HepG2 (cell line): ENCODE results near the gene NDRG2. TPM values are rescaled to one million over a fixed set of nuclear protein-coding genes. Genes with fewer than 3 reads are reported as not detected.

ENCODE experiments used
- BORCS8-MEF2B ChIP-seq: sonication (generic); formaldehyde crosslinking; IDR thresholded peaks from 2 replicates; pipeline ENCODE4 v1.8.0; 2022; ENCODE audit warnings: mild to moderate bottlenecking, missing genetic modification reagents
- EED ChIP-seq: sonication (generic); formaldehyde crosslinking; IDR thresholded peaks from 2 replicates; pipeline ENCODE4 v1.5.0; 2020; ENCODE audit warnings: mild to moderate bottlenecking, missing genetic modification reagents
- FOXM1 ChIP-seq: sonication (generic); formaldehyde crosslinking; IDR thresholded peaks from 2 replicates; pipeline ENCODE4 v1.5.0; 2020; ENCODE audit warnings: missing genetic modification reagents
- FOXO1 ChIP-seq: sonication (generic); formaldehyde crosslinking; IDR thresholded peaks from 2 replicates; pipeline ENCODE4 v1.4.0; 2020; ENCODE audit warnings: missing genetic modification reagents
- KAT2B ChIP-seq: fragments of 150-350 bp; IDR thresholded peaks from 2 replicates; pipeline ENCODE4 v1.6.1; 2014; ENCODE audit warnings: low read depth, low read length, borderline replicate concordance
- KDM1A ChIP-seq: IDR thresholded peaks from 2 replicates; pipeline ENCODE4 v1.6.1; 2016; ENCODE audit warnings: missing compliant biosample characterization
- NR2C2 ChIP-seq: sonication (generic); formaldehyde crosslinking; IDR thresholded peaks from 2 replicates; pipeline ENCODE4 v1.4.0; 2020; ENCODE audit warnings: missing genetic modification reagents, mild to moderate bottlenecking, moderate library complexity, borderline replicate concordance
- PHF21A ChIP-seq: sonication (generic); formaldehyde crosslinking; IDR thresholded peaks from 2 replicates; pipeline ENCODE4 v1.5.0; 2020; ENCODE audit warnings: mild to moderate bottlenecking, missing genetic modification reagents
- RXRA ChIP-seq: sonication (generic); formaldehyde crosslinking; IDR thresholded peaks from 2 replicates; pipeline ENCODE4 v1.5.1; 2020; ENCODE audit warnings: missing genetic modification reagents
- RXRB ChIP-seq: IDR thresholded peaks from 2 replicates; pipeline ENCODE4 v1.6.1; 2016; ENCODE audit warnings: borderline replicate concordance, missing genetic modification reagents, missing compliant biosample characterization
- SMAD9 ChIP-seq: sonication (generic); formaldehyde crosslinking; IDR thresholded peaks from 2 replicates; pipeline ENCODE4 v1.5.1; 2020; ENCODE audit warnings: mild to moderate bottlenecking, missing genetic modification reagents
- STAG1 ChIP-seq: sonication (generic); formaldehyde crosslinking; IDR thresholded peaks from 2 replicates; pipeline ENCODE4 v1.4.0; 2020; ENCODE audit warnings: missing genetic modification reagents
- TBP ChIP-seq: sonication (generic); formaldehyde crosslinking; IDR thresholded peaks from 2 replicates; pipeline ENCODE4 v1.5.0; 2020; ENCODE audit warnings: missing genetic modification reagents
- TSC22D2 ChIP-seq: sonication (generic); formaldehyde crosslinking; IDR thresholded peaks from 2 replicates; pipeline ENCODE4 v1.5.1; 2020; ENCODE audit warnings: missing genetic modification reagents, mild to moderate bottlenecking, borderline replicate concordance
- ZNF180 ChIP-seq: sonication (generic); formaldehyde crosslinking; IDR thresholded peaks from 2 replicates; pipeline ENCODE4 v1.4.0; 2020; ENCODE audit warnings: low read depth, missing genetic modification reagents, borderline replicate concordance
- ZNF20 ChIP-seq: sonication (generic); formaldehyde crosslinking; IDR thresholded peaks from 2 replicates; pipeline ENCODE4 v1.4.0; 2020; ENCODE audit warnings: mild to moderate bottlenecking, moderate library complexity, missing genetic modification reagents
- ZNF841 ChIP-seq: sonication (generic); formaldehyde crosslinking; IDR thresholded peaks from 2 replicates; pipeline ENCODE4 v1.8.1; 2023; ENCODE audit warnings: missing genetic modification reagents, borderline replicate concordance
- polyA plus RNA-seq, 8 experiments: library from polyadenylated mRNA; depleted of rRNA in 3 of 8; stranded (reverse) in 7 of 8; unstranded in 1 of 8; fragments of >200 nt; fragmentation: Illumina TruSeq in 4 of 8; extraction: Trizol in 4 of 8; gene quantifications; 2 replicates each; pipeline versions ENCODE4 v1.2.1 to v1.2.3, GENCODE V29; 2011 to 2016; ENCODE audit warnings: low read depth in 4 of 8, missing spikeins in 1 of 8, mixed read lengths in 1 of 8; ENCODE audit not compliant: insufficient read depth in 1 of 8
- total RNA-seq, 5 experiments: library from RNA; depleted of rRNA; stranded (reverse); fragments of >200 nt; fragmentation: Illumina TruSeq; extraction: Trizol; gene quantifications; 2 replicates each; pipeline ENCODE4 v1.2.3, GENCODE V29; 2016; ENCODE audit warnings: low read depth in 1 of 5
- TF ChIP-seq, protein P1 (sequence below): sonication (generic); formaldehyde crosslinking; IDR thresholded peaks from 2 replicates; pipeline ENCODE4 v1.4.0; 2020; ENCODE audit warnings: missing genetic modification reagents
- TF ChIP-seq, protein P2 (sequence below): sonication (generic); formaldehyde crosslinking; IDR thresholded peaks from 2 replicates; pipeline ENCODE4 v1.5.1; 2020; ENCODE audit warnings: mild to moderate bottlenecking, moderate library complexity, missing genetic modification reagents
- TF ChIP-seq, protein P3 (sequence below): sonication (generic); formaldehyde crosslinking; IDR thresholded peaks from 2 replicates; pipeline ENCODE4 v1.4.0; 2020; ENCODE audit warnings: mild to moderate bottlenecking, missing genetic modification reagents

Gene NDRG2
- total and polyA plus RNA-seq, 2 of the 13 experiments (the other 11 are each of a cell fraction or from before 2014, with no cell fraction given), result 27.2 to 189 TPM

DNA sequence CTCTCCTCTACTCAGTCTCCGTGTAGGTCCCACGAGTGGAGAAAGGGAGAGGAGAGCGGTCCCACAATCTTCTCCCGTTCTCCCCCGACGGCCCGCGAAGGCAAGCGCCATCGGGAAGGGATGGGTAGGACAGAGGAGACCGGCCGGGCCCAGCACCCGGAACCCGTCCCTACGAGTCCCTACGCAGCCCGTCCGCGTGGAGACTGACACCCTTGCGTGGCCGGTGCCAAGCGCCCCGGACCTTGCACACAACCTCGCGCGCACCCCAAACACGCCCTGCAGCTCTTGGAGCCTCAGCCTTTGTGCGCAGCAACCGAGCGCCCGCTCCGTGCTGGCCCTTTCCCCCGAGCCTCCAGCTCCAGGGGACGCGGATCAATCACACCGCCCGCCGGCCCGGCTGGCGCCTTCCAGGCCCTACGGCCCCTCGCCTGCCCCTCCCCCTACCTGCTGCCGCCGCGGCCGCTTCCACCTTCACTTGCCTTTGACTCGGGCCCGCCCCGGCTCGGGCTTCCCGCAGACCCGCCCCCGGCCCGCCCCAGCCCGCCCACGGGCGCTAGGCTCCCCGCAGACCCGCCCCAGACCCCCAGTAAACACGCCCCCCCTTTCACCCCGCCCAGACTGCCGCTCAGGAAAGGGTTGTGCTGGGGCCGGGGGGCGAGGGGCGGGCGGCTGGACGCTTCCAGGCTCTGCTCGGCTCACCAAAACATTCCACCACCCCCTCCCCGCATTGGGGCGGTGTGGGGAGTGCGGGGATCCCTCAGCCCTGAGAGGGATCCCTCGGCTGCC is at the start of gene NDRG2 (continued):
- TF ChIP-seq KDM1A, result no peak
- TF ChIP-seq PHF21A (CRISPR knock-in tag), result peak; percentile 65; the same call in 1 of the 2 replicates
- TF ChIP-seq FOXM1 (CRISPR knock-in tag), result peak; percentile 86
- TF ChIP-seq SMAD9, result no peak
- peak; percentile 60; the same call in 1 of the 2 replicates for TF ChIP-seq RXRA (CRISPR knock-in tag)
- 0 out of 2 replicates have a peak, but pooled peaks have one; percentile 10 for TF ChIP-seq STAG1 (CRISPR knock-in tag)
- TF ChIP-seq, protein P1, sequence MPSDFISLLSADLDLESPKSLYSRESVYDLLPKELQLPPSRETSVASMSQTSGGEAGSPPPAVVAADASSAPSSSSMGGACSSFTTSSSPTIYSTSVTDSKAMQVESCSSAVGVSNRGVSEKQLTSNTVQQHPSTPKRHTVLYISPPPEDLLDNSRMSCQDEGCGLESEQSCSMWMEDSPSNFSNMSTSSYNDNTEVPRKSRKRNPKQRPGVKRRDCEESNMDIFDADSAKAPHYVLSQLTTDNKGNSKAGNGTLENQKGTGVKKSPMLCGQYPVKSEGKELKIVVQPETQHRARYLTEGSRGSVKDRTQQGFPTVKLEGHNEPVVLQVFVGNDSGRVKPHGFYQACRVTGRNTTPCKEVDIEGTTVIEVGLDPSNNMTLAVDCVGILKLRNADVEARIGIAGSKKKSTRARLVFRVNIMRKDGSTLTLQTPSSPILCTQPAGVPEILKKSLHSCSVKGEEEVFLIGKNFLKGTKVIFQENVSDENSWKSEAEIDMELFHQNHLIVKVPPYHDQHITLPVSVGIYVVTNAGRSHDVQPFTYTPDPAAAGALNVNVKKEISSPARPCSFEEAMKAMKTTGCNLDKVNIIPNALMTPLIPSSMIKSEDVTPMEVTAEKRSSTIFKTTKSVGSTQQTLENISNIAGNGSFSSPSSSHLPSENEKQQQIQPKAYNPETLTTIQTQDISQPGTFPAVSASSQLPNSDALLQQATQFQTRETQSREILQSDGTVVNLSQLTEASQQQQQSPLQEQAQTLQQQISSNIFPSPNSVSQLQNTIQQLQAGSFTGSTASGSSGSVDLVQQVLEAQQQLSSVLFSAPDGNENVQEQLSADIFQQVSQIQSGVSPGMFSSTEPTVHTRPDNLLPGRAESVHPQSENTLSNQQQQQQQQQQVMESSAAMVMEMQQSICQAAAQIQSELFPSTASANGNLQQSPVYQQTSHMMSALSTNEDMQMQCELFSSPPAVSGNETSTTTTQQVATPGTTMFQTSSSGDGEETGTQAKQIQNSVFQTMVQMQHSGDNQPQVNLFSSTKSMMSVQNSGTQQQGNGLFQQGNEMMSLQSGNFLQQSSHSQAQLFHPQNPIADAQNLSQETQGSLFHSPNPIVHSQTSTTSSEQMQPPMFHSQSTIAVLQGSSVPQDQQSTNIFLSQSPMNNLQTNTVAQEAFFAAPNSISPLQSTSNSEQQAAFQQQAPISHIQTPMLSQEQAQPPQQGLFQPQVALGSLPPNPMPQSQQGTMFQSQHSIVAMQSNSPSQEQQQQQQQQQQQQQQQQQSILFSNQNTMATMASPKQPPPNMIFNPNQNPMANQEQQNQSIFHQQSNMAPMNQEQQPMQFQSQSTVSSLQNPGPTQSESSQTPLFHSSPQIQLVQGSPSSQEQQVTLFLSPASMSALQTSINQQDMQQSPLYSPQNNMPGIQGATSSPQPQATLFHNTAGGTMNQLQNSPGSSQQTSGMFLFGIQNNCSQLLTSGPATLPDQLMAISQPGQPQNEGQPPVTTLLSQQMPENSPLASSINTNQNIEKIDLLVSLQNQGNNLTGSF (CRISPR knock-in tag), result peak; percentile 80; the same call in 1 of the 2 replicates
- TF ChIP-seq EED (CRISPR knock-in tag), result no peak; the same call in 1 of the 2 replicates
- TF ChIP-seq ZNF841 (CRISPR knock-in tag), result no peak
- no peak for TF ChIP-seq ZNF180
- TF ChIP-seq, protein P2, sequence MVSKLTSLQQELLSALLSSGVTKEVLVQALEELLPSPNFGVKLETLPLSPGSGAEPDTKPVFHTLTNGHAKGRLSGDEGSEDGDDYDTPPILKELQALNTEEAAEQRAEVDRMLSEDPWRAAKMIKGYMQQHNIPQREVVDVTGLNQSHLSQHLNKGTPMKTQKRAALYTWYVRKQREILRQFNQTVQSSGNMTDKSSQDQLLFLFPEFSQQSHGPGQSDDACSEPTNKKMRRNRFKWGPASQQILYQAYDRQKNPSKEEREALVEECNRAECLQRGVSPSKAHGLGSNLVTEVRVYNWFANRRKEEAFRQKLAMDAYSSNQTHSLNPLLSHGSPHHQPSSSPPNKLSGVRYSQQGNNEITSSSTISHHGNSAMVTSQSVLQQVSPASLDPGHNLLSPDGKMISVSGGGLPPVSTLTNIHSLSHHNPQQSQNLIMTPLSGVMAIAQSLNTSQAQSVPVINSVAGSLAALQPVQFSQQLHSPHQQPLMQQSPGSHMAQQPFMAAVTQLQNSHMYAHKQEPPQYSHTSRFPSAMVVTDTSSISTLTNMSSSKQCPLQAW (CRISPR knock-in tag), result no peak
- TF ChIP-seq ZNF20 (CRISPR knock-in tag), result 0 out of 2 replicates have a peak, but pooled peaks have one; percentile 26
- peak; percentile 51; the same call in 1 of the 2 replicates for TF ChIP-seq RXRB (CRISPR knock-in tag)
- TF ChIP-seq BORCS8-MEF2B (CRISPR knock-in tag), result no peak; the same call in 1 of the 2 replicates
- TF ChIP-seq, protein P3, sequence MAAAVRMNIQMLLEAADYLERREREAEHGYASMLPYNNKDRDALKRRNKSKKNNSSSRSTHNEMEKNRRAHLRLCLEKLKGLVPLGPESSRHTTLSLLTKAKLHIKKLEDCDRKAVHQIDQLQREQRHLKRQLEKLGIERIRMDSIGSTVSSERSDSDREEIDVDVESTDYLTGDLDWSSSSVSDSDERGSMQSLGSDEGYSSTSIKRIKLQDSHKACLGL, result peak; percentile 87; the same call in 1 of the 2 replicates
- TF ChIP-seq FOXO1, result peak; percentile 60; the same call in 1 of the 2 replicates
- TF ChIP-seq KAT2B, result no peak
- no peak for TF ChIP-seq NR2C2
- no peak for TF ChIP-seq TSC22D2 (CRISPR knock-in tag)
- no peak for TF ChIP-seq TBP (CRISPR knock-in tag)
